Measurements from ENCODE around the gene C4B.
"Not testable (repeated sequence)": the region's sequence is repeated elsewhere in the genome, so short reads cannot be mapped to it uniquely, and the experiment has no call there.

Gene C4B

GRCh38 chr6:31981744-31982143, 32.9 kb upstream of the C4B start, which contains the start of gene C4A:
Gene C4A (plus strand): TSS chr6:31982057. CDS start chr6:31982108, 51 bp downstream.
- DNase-seq: not testable (repeated sequence)

- DNase-seq: not testable (repeated sequence)
Measured at GRCh38 chr6:31989363-31989762, 25.2 kb upstream of the C4B start.

- not testable (repeated sequence) for DNase-seq
Measured at GRCh38 chr6:31994421-31994820, 20.2 kb upstream of the C4B start.

GRCh38 chr6:31996385-31996784, 18.2 kb upstream of the C4B start:
- not testable (repeated sequence) for DNase-seq

GRCh38 chr6:32002546-32003268, 11.9 kb upstream of the C4B start:
- not testable (repeated sequence) for DNase-seq

GRCh38 chr6:32003301-32003700, 11.3 kb upstream of the C4B start:
- DNase-seq: not testable (repeated sequence)

GRCh38 chr6:32004393-32004792, 10.2 kb upstream of the C4B start:
- DNase-seq: not testable (repeated sequence)

- not testable (repeated sequence) for DNase-seq
Measured at GRCh38 chr6:32004864-32005537, 9.6 kb upstream of the C4B start.

GRCh38 chr6:32005538-32005880, 9.1 kb upstream of the C4B start:
- DNase-seq: not testable (repeated sequence)

- not testable (repeated sequence) for DNase-seq
Measured at GRCh38 chr6:32005991-32006529, 8.5 kb upstream of the C4B start.

- not testable (repeated sequence) for DNase-seq
Measured at GRCh38 chr6:32007086-32007485, 7.5 kb upstream of the C4B start.

GRCh38 chr6:32008037-32008436, 6.6 kb upstream of the C4B start:
- not testable (repeated sequence) for DNase-seq

GRCh38 chr6:32008616-32009015, 6.0 kb upstream of the C4B start:
- not testable (repeated sequence) for DNase-seq

GRCh38 chr6:32009537-32009936, 5.1 kb upstream of the C4B start:
- DNase-seq: not testable (repeated sequence)

- not testable (repeated sequence) for DNase-seq
Measured at GRCh38 chr6:32010856-32011530, 3.6 kb upstream of the C4B start.

- DNase-seq: peak in 1 of 2 donors; percentile 2
Measured at GRCh38 chr6:32012941-32013617, 1.5 kb upstream of the C4B start.

- DNase-seq: not testable (repeated sequence)
Measured at GRCh38 chr6:32013738-32014137, 857 bp upstream of the C4B start.

- DNase-seq: not testable (repeated sequence)
Measured at GRCh38 chr6:32022100-32022499, 7.5 kb downstream of the C4B start.

GRCh38 chr6:32028631-32029030, 14.0 kb downstream of the C4B start:
- not testable (repeated sequence) for DNase-seq

- DNase-seq: not testable (repeated sequence)
Measured at GRCh38 chr6:32029553-32029952, 15.0 kb downstream of the C4B start.

- not testable (repeated sequence) for DNase-seq
Measured at GRCh38 chr6:32035283-32036013, 20.9 kb downstream of the C4B start.

GRCh38 chr6:32037136-32037535, 22.5 kb downstream of the C4B start:
- DNase-seq: not testable (repeated sequence)

Measured in activated CD4-positive, alpha-beta T cell treated with anti-CD3 and anti-CD28 coated beads for 4 hours (primary cell).